Measurements from ENCODE around the gene HOXC11. TPM values are rescaled to one million over a fixed set of nuclear protein-coding genes. Genes with fewer than 3 reads are reported as not detected.

Gene HOXC11
- total RNA-seq, 1 experiment from 2014 or later, result 2.4 TPM

DNA sequence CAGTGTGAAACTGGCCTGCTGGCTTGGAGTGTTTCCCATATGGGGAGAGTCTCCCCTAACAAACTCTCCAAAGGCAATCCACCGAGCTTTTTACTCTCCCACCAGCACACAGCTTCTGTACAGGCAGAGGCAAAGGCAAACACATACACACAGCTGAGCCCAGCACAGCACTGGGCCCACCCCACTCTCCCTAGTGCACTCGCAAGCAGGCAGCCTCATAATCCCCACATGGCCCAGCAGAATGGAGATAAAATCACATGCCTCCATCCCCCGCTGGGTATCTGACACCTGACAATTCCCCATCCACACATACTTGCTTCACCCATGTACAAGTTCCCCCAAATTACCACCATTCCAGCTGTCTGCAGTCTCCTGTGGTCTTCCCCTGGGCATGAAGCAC lies 14.8 kb upstream of the HOXC11 start:
- ChIA-PET CTCF (no interaction called here), POLR2A (ENCODE audit: unreplicated experiment) (no interaction called here)
- H3K4me2 ChIP-seq, result no peak overlapping the region
- no peaks in the 10 kb centered on the region for H4K20me1 ChIP-seq (ENCODE audit: insufficient read depth)
- no TSS peak for BruUV-seq (replicated peaks)
- H3K36me3 ChIP-seq (ENCODE audit: low read depth), result no peaks in the 10 kb centered on the region
- intact Hi-C loops (cut with micrococcal nuclease; ENCODE audit: unreplicated experiment), result no loop called here
- no peaks in the 10 kb centered on the region for H3K9me2 ChIP-seq (ENCODE audit: insufficient read depth)
- H3K4me1 ChIP-seq (replicated peaks; ENCODE audit: insufficient read depth), result peaks cover 12% of the 10 kb centered on the region
- no peak overlapping the region for H3K27ac ChIP-seq
- H3K4me3 ChIP-seq, result no peak overlapping the region
- no peak overlapping the region for H2AFZ ChIP-seq
- peaks cover 7% of the 10 kb centered on the region; the same call in 1 of the 2 replicates for H3F3A ChIP-seq (ENCODE audit: insufficient read depth, low read depth)
- H3K79me2 ChIP-seq (ENCODE audit: low read depth), result no peaks in the 10 kb centered on the region
- H3K9me3 ChIP-seq (ENCODE audit: insufficient read depth, low read depth), result no peaks in the 10 kb centered on the region
- H3K27me3 ChIP-seq (ENCODE audit: insufficient read depth, low read depth), result no peaks in the 10 kb centered on the region
- no peak for DNase-seq
- no peak for TF ChIP-seq EZH2 (IDR thresholded peaks at IDR 0.05; ENCODE audit: low read depth)
- TF ChIP-seq, protein P1, sequence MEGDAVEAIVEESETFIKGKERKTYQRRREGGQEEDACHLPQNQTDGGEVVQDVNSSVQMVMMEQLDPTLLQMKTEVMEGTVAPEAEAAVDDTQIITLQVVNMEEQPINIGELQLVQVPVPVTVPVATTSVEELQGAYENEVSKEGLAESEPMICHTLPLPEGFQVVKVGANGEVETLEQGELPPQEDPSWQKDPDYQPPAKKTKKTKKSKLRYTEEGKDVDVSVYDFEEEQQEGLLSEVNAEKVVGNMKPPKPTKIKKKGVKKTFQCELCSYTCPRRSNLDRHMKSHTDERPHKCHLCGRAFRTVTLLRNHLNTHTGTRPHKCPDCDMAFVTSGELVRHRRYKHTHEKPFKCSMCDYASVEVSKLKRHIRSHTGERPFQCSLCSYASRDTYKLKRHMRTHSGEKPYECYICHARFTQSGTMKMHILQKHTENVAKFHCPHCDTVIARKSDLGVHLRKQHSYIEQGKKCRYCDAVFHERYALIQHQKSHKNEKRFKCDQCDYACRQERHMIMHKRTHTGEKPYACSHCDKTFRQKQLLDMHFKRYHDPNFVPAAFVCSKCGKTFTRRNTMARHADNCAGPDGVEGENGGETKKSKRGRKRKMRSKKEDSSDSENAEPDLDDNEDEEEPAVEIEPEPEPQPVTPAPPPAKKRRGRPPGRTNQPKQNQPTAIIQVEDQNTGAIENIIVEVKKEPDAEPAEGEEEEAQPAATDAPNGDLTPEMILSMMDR (conservative IDR thresholded peaks at IDR 0.05), result no peak

DNA sequence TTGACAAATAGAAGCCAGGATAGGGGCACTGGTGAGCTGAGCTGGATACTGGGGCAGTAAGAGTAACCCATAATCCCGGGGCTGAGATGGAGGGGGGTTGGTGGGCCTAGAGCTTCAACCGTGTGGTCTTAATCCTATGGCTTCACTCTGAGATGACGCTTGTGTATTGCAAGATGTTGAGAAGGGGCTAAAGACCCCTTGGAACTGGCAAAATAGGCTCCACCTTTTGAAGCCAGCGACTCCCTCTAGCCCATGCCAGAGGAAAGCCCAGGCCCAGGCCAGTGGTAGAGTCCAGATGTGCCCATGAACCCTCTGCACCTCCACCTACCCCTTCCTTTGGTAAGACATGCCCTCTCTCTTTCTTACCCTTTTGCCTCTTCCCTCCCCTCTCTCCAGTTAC lies 13.6 kb upstream of the HOXC11 start:
- Histone ChIP-seq H3K4me2 (no peak overlapping the region), H3K9me2 (ENCODE audit: insufficient read depth) (no peaks in the 10 kb centered on the region), H3K79me2 (ENCODE audit: low read depth) (no peaks in the 10 kb centered on the region), H3K36me3 (ENCODE audit: low read depth) (no peaks in the 10 kb centered on the region), H3K9me3 (ENCODE audit: insufficient read depth, low read depth) (no peaks in the 10 kb centered on the region), H2AFZ (no peak overlapping the region), H3K4me1 (replicated peaks; ENCODE audit: insufficient read depth) (peaks cover under 1% of the 10 kb centered on the region; the same call in 1 of the 2 replicates), H3K4me3 (no peak overlapping the region), H3K27ac (no peak overlapping the region), H3K27me3 (ENCODE audit: insufficient read depth, low read depth) (no peaks in the 10 kb centered on the region), H4K20me1 (ENCODE audit: insufficient read depth) (no peaks in the 10 kb centered on the region), H3F3A (ENCODE audit: insufficient read depth, low read depth) (no peaks in the 10 kb centered on the region)
- ChIA-PET POLR2A (ENCODE audit: unreplicated experiment) (no interaction called here), CTCF (interaction anchor here (0.6 kb wide), 1 partner anchor 38 kb away, joined by 3 read pairs; no protein-coding TSS in a partner anchor)
- TF ChIP-seq, protein P1 (conservative IDR thresholded peaks at IDR 0.05), result no peak
- no peak for TF ChIP-seq EZH2 (IDR thresholded peaks at IDR 0.05; ENCODE audit: low read depth)
- BruUV-seq (replicated peaks), result no TSS peak
- DNase-seq, result no peak
- intact Hi-C loops (cut with micrococcal nuclease; ENCODE audit: unreplicated experiment), result no loop called here

DNA sequence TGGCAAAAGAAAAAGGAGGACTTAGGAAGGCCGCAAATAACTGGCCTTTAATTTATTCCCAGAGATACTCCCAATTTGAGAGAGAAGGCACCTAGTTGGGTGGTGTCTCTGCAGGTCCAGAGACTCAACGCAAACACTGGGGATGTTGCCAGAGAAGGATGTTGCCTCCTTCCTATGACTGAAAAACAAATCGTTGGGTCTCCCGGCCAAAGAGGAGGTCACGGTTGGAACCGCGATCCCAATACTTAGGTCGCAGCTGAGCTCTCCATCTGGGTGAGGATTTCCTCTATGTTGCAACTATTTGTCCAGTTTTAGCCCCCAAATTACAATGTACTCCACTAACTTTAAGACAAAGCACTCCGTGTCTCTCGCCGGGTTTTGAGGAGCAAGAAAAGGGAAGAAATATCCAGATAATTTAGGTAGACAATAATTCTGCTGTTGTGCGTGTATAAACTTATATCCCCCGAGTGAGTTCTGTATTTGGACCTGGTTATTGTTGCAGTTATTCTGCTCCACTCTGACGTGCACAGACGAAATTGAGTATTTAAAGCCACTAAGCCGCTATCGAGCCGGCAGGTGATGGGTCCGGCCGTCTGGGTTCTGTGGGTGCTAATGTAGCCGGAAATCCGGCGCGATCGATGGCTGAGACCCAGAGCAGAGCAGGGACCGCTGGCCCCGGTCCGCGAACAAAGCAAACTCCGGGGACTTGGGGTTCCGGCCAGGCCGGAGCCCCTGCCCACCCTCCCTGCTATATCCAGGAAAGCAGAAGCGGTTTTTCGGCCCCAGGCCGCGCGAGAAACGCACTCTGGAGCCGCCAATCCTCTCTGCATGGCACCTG lies 12.5 kb upstream of the HOXC11 start:
- no peaks in the 10 kb centered on the region; the same call in 1 of the 2 replicates for H4K20me1 ChIP-seq (ENCODE audit: insufficient read depth)
- no peak overlapping the region for H3K27ac ChIP-seq
- H2AFZ ChIP-seq, result no peak overlapping the region
- H3K9me3 ChIP-seq (ENCODE audit: insufficient read depth, low read depth), result no peaks in the 10 kb centered on the region
- CTCF ChIA-PET, result no interaction called here
- H3K4me3 ChIP-seq, result no peak overlapping the region
- intact Hi-C loops (cut with micrococcal nuclease; ENCODE audit: unreplicated experiment), result no loop called here
- H3K79me2 ChIP-seq (ENCODE audit: low read depth), result no peaks in the 10 kb centered on the region
- DNase-seq, result no peak
- H3K36me3 ChIP-seq (ENCODE audit: low read depth), result no peaks in the 10 kb centered on the region
- POLR2A ChIA-PET (ENCODE audit: unreplicated experiment), result no interaction called here
- H3K4me2 ChIP-seq, result no peak overlapping the region
- no TSS peak for BruUV-seq (replicated peaks)
- H3F3A ChIP-seq (ENCODE audit: insufficient read depth, low read depth), result no peaks in the 10 kb centered on the region
- H3K27me3 ChIP-seq (ENCODE audit: insufficient read depth, low read depth), result no peaks in the 10 kb centered on the region
- no peaks in the 10 kb centered on the region for H3K4me1 ChIP-seq (replicated peaks; ENCODE audit: insufficient read depth)
- no peaks in the 10 kb centered on the region for H3K9me2 ChIP-seq (ENCODE audit: insufficient read depth)
- TF ChIP-seq, protein P1 (conservative IDR thresholded peaks at IDR 0.05), result no peak
- TF ChIP-seq EZH2 (IDR thresholded peaks at IDR 0.05; ENCODE audit: low read depth), result no peak
